Mesenchymal stem cell (in vitro differentiated cells and primary cell): ENCODE data around the gene AFF1.

ENCODE experiments used
- DNase-seq: peaks from one replicate; pipeline ENCODE4 v3.0.0-alpha.2; 2013
- H2AFZ ChIP-seq: one replicate; pipeline ENCODE4 v1.6.1; 2013; ENCODE audit warnings: low read depth, mild to moderate bottlenecking, control low read depth, inconsistent platforms, low read length, moderate library complexity
- H2AK5ac ChIP-seq: 2 replicates; pipeline ENCODE4 v1.6.1; 2013; ENCODE audit warnings: low read length, moderate library complexity, mild to moderate bottlenecking, inconsistent platforms; ENCODE audit not compliant: severe bottlenecking
- H2BK120ac ChIP-seq: one replicate; pipeline ENCODE4 v1.6.1; 2013; ENCODE audit warnings: low read depth, mild to moderate bottlenecking, inconsistent platforms, low read length, moderate library complexity
- H2BK12ac ChIP-seq, 2 experiments: one replicate each; pipeline ENCODE4 v1.6.1; 2013; ENCODE audit warnings: inconsistent platforms in 2 of 2, low read length in 2 of 2, mild to moderate bottlenecking in 2 of 2, moderate library complexity in 2 of 2, control low read depth in 1 of 2
- H2BK15ac ChIP-seq: one replicate; pipeline ENCODE4 v1.6.1; 2013; ENCODE audit warnings: mild to moderate bottlenecking, low read depth, inconsistent platforms; ENCODE audit not compliant: poor library complexity, severe bottlenecking
- H2BK5ac ChIP-seq: 2 replicates; pipeline ENCODE4 v1.6.1; 2013; ENCODE audit warnings: low read depth, mild to moderate bottlenecking, low read length, control low read depth, inconsistent platforms; ENCODE audit not compliant: poor library complexity, severe bottlenecking
- H3K14ac ChIP-seq, 2 experiments: one replicate each; pipeline ENCODE4 v1.6.1; 2013; ENCODE audit warnings: inconsistent platforms in 2 of 2, low read length in 2 of 2, control low read depth in 1 of 2, mild to moderate bottlenecking in 1 of 2, moderate library complexity in 1 of 2
- H3K18ac ChIP-seq, 2 experiments: one replicate each; pipeline ENCODE4 v1.6.1; 2013; ENCODE audit warnings: inconsistent platforms in 2 of 2, low read length in 2 of 2, control low read depth in 1 of 2, low read depth in 1 of 2, mild to moderate bottlenecking in 1 of 2
- H3K23ac ChIP-seq, 2 experiments: one replicate each; pipeline ENCODE4 v1.6.1; 2013; ENCODE audit warnings: inconsistent platforms in 2 of 2, low read length in 2 of 2, mild to moderate bottlenecking in 2 of 2, moderate library complexity in 2 of 2, control low read depth in 1 of 2
- H3K27ac ChIP-seq: 2 replicates; pipeline ENCODE4 v1.5.1; 2013; ENCODE audit warnings: mild to moderate bottlenecking, moderate library complexity, low read length, control low read depth, inconsistent platforms; ENCODE audit not compliant: poor library complexity, severe bottlenecking
- H3K27me3 ChIP-seq, 2 experiments: 2 replicates each; pipeline versions ENCODE4 v1.6.1 to v1.7.0; 2013; ENCODE audit warnings: low read length in 2 of 2, mild to moderate bottlenecking in 2 of 2, moderate library complexity in 2 of 2, control low read depth in 1 of 2, inconsistent platforms in 1 of 2; ENCODE audit not compliant: control insufficient read depth in 1 of 2, insufficient read depth in 1 of 2
- H3K36me3 ChIP-seq, 2 experiments: 2 replicates each; pipeline versions ENCODE4 v1.6.1 to v1.7.0; 2013; ENCODE audit warnings: low read length in 2 of 2, control low read depth in 1 of 2, inconsistent platforms in 1 of 2, low read depth in 1 of 2, mild to moderate bottlenecking in 1 of 2; ENCODE audit not compliant: insufficient read depth in 2 of 2, control insufficient read depth in 1 of 2
- H3K4ac ChIP-seq, 2 experiments: one replicate each; pipeline ENCODE4 v1.6.1; 2013; ENCODE audit warnings: inconsistent platforms in 2 of 2, low read length in 2 of 2, mild to moderate bottlenecking in 2 of 2, moderate library complexity in 2 of 2, control low read depth in 1 of 2, low read depth in 1 of 2
- H3K4me1 ChIP-seq: 2 replicates; pipeline ENCODE4 v1.6.1; 2013; ENCODE audit warnings: low read depth, low read length, control low read depth; ENCODE audit not compliant: control insufficient read depth, insufficient read depth
- H3K4me2 ChIP-seq: 2 replicates; pipeline ENCODE4 v1.6.1; 2013; ENCODE audit warnings: low read length, mild to moderate bottlenecking, inconsistent platforms; ENCODE audit not compliant: poor library complexity, severe bottlenecking
- H3K4me3 ChIP-seq, 2 experiments: 2 replicates each; pipeline versions ENCODE4 v1.5.1 to v1.7.0; 2013; ENCODE audit warnings: low read length in 2 of 2, mild to moderate bottlenecking in 2 of 2, control low read depth in 1 of 2, low read depth in 1 of 2; ENCODE audit not compliant: insufficient read depth in 1 of 2
- H3K79me1 ChIP-seq: replicated peaks from 2 replicates; pipeline ENCODE4 v1.6.1; 2013; ENCODE audit warnings: mild to moderate bottlenecking, control low read depth, low read length, inconsistent platforms; ENCODE audit not compliant: poor library complexity, severe bottlenecking
- H3K9ac ChIP-seq: 2 replicates; pipeline ENCODE4 v1.7.0; 2013; ENCODE audit warnings: mild to moderate bottlenecking, low read length, moderate library complexity
- H3K9me3 ChIP-seq: 2 replicates; pipeline ENCODE4 v1.7.0; 2013; ENCODE audit warnings: mild to moderate bottlenecking, low read length; ENCODE audit not compliant: control insufficient read depth
- H4K8ac ChIP-seq: one replicate; pipeline ENCODE4 v1.6.1; 2013; ENCODE audit warnings: inconsistent platforms, mild to moderate bottlenecking, low read length, moderate library complexity
- H4K91ac ChIP-seq: one replicate; pipeline ENCODE4 v1.6.1; 2013; ENCODE audit warnings: mild to moderate bottlenecking, low read length, inconsistent platforms
- WGBS: methylation state at CpG from one replicate; pipeline ENCODE4 v1.1.7; 2013; ENCODE audit warnings: mixed read lengths; 5-methylcytosine and 5-hydroxymethylcytosine counted together

Gene AFF1

DNA sequence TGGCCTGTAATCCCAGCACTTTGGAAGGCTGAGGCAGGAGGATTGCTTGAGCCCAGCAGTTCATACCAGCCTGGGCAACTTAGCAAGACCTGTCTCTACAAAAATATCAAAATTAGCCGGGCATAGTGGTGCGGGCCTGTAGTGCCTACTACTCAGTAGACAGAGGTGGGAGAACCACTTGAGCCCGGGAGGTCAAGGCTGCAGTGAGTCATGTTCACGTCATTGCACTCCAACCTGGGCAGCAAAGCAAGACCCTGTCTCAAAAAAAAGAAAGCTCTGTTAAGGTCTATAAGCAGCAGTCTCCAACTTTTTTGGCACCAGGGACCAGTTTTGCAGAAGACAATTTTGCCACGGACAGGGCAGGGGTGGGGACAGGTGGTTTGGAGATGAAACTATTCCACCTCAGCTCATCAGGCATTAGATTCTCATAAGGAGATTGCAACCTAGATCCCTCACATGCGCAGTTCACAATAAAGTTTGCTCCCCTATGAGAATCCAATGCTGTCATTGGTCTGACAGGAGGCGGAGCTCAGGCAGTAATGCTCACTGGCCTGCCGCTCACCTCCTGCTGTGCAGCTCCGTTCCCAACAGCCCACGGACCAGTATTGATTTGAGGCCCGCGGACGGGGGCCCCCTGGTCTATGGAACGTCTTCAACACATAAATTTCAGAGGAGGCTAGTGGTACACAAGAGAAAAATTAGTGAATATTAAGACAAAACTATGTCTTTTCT is 217.7 kb downstream of the AFF1 start:
- no peak overlapping the region for H4K8ac ChIP-seq
- H3K14ac ChIP-seq, result no peak overlapping the region
- no peak overlapping the region for H2BK12ac ChIP-seq
- no peak overlapping the region for H2BK120ac ChIP-seq
- 82% methylated on average over 13 of the region's 14 CpGs for WGBS
- peak; percentile 19 for DNase-seq
- no peak overlapping the region for H3K4ac ChIP-seq
- H3K79me1 ChIP-seq, result no peaks in the 10 kb centered on the region
- no peak overlapping the region for H3K18ac ChIP-seq
- no peak overlapping the region for H2AFZ ChIP-seq
- H3K27ac ChIP-seq, result no peak overlapping the region
- H3K4me2 ChIP-seq, result no peak overlapping the region
- H2BK15ac ChIP-seq, result no peak overlapping the region
- H3K36me3 ChIP-seq, result no peaks in the 10 kb centered on the region
- H3K4me1 ChIP-seq, result no peaks in the 10 kb centered on the region
- H2AK5ac ChIP-seq, result no peak overlapping the region
- no peak overlapping the region for H3K9ac ChIP-seq
- no peaks in the 10 kb centered on the region for H3K27me3 ChIP-seq
- no peak overlapping the region for H4K91ac ChIP-seq
- no peak overlapping the region for H2BK5ac ChIP-seq
- no peak overlapping the region for H3K23ac ChIP-seq
- no peaks in the 10 kb centered on the region for H3K9me3 ChIP-seq
- no peak overlapping the region for H3K4me3 ChIP-seq

DNA sequence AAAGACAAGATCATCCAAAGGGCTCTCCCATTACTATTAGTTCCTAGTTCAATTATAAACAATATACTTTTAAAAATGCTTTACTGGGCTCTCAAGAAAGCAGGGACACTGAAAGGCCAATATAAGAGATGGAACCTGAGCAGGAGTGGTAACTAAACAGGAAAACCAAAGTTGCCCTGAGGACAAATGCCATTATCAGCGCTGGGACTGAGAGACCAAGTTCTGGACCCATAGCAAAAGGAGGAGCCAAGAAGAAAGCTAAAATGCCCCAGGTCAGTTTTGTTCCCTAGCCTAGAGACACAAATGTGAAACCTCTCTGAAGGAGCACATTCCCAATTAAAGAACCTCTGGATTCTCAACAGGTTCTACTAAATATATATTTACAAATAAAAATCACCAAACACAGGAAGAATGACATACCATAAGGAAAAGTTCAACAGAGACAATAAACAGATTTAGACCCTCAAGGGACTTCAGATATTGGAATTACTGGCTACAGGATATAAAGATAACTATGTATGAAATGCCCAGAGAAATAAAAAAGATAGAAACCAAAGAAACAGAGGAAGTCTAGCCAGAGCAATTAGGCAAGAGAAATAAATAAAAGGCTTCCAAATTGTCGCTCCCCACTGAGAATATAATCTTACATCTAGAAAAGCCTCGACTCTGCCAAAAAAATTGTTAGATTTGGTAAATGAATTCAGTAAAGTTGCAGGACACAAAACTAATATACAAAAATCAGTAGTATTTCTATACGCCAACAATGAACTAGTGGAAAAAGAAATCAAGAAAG is 218.5 kb downstream of the AFF1 start:
- H3K79me1 ChIP-seq, result no peaks in the 10 kb centered on the region
- no peak overlapping the region for H3K4me2 ChIP-seq
- no peak overlapping the region for H4K8ac ChIP-seq
- no peak overlapping the region for H3K14ac ChIP-seq
- H2BK15ac ChIP-seq, result no peak overlapping the region
- H3K4me3 ChIP-seq, result no peak overlapping the region
- H2AK5ac ChIP-seq, result no peak overlapping the region
- no peak overlapping the region for H2BK5ac ChIP-seq
- H4K91ac ChIP-seq, result no peak overlapping the region
- H3K36me3 ChIP-seq, result no peaks in the 10 kb centered on the region
- WGBS, result 81% methylated on average over 1 of the region's 4 CpGs
- H2BK12ac ChIP-seq, result no peak overlapping the region
- no peaks in the 10 kb centered on the region for H3K27me3 ChIP-seq
- H3K9me3 ChIP-seq, result no peaks in the 10 kb centered on the region
- DNase-seq, result no peak
- no peaks in the 10 kb centered on the region for H3K4me1 ChIP-seq
- H2BK120ac ChIP-seq, result no peak overlapping the region
- H3K9ac ChIP-seq, result no peak overlapping the region
- H3K18ac ChIP-seq, result no peak overlapping the region
- no peak overlapping the region for H2AFZ ChIP-seq
- H3K23ac ChIP-seq, result no peak overlapping the region
- no peak overlapping the region for H3K4ac ChIP-seq
- no peak overlapping the region for H3K27ac ChIP-seq

DNA sequence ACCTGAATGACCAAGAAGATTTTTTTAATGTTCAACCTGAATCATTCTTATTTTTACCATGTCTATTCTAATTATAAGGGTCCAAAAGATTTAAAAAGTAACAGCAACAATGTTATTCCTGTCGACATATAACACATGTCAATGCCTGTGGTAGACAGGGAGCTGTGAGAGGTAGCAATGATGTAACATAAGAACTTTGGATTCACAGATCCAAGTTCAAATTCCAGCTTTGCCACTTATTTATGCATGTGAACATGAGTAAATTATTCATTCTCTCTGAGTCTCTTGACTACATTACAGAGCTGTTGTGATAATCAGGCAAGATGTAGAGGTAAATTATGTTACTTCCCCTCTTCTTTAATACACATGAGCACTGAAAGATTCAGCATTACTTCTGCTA is 231.1 kb downstream of the AFF1 start:
- Histone ChIP-seq H2AK5ac (no peak overlapping the region), H3K79me1 (no peaks in the 10 kb centered on the region), H2BK5ac (no peak overlapping the region), H4K91ac (no peak overlapping the region), H3K9ac (no peak overlapping the region), H2BK15ac (no peak overlapping the region), H3K27ac (no peak overlapping the region), H3K4me1 (no peaks in the 10 kb centered on the region), H2BK120ac (no peak overlapping the region), H2BK12ac (no peak overlapping the region), H3K23ac (no peak overlapping the region), H2AFZ (no peak overlapping the region), H3K4ac (no peak overlapping the region), H4K8ac (no peak overlapping the region), H3K9me3 (no peaks in the 10 kb centered on the region), H3K4me2 (no peak overlapping the region), H3K4me3 (no peak overlapping the region), H3K18ac (no peak overlapping the region), H3K36me3 (peaks cover 4 to 37% of the 10 kb centered on the region in 2 experiments), H3K14ac (no peak overlapping the region), H3K27me3 (no peaks in the 10 kb centered on the region)
- no peak for DNase-seq
- no CpG with 5 or more reads among the region's 1 CpG for WGBS

DNA sequence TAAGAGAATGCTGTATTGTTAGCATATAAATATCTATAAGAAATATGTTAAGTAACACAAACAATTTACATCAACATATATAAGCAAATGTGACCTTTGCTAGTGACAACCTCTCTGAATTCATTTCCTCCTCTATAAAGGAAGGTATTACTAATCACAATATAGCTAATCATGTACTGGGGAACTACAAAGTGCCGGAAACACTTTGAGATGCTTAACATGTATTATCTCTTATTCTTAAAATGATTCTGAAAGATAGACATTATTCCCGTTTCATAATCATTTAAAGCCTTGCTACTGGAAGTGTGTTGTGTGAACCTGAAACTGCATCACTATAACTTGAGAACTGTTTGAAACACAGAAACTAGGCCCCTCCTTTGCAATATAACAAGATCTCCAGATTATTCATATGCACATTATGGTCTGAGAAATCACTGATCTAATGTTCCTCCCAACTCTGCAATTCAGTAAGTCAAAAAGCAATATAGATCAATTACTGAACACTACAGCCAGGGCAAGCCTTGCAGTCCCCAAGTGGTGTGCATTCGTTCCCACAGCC is 231.6 kb downstream of the AFF1 start:
- Histone ChIP-seq H2BK12ac (no peak overlapping the region), H3K4me3 (no peak overlapping the region), H2BK120ac (no peak overlapping the region), H3K36me3 (peaks cover 4 to 37% of the 10 kb centered on the region in 2 experiments), H3K18ac (no peak overlapping the region), H4K8ac (no peak overlapping the region), H3K14ac (no peak overlapping the region), H2AK5ac (no peak overlapping the region), H2AFZ (no peak overlapping the region), H3K27ac (no peak overlapping the region), H2BK15ac (no peak overlapping the region), H3K4me2 (no peak overlapping the region), H3K4me1 (no peaks in the 10 kb centered on the region), H3K4ac (no peak overlapping the region), H2BK5ac (no peak overlapping the region), H3K27me3 (no peaks in the 10 kb centered on the region), H3K9ac (no peak overlapping the region), H3K79me1 (no peaks in the 10 kb centered on the region), H3K23ac (no peak overlapping the region), H3K9me3 (no peaks in the 10 kb centered on the region), H4K91ac (no peak overlapping the region)
- no peak for DNase-seq
- 91% methylated on average over 2 of the region's 3 CpGs for WGBS
